ENCODE results near the gene UTS2R.
"Not testable (repeated sequence)": the region's sequence is repeated elsewhere in the genome, so short reads cannot be mapped to it uniquely, and the experiment has no call there.

Gene UTS2R

DNA sequence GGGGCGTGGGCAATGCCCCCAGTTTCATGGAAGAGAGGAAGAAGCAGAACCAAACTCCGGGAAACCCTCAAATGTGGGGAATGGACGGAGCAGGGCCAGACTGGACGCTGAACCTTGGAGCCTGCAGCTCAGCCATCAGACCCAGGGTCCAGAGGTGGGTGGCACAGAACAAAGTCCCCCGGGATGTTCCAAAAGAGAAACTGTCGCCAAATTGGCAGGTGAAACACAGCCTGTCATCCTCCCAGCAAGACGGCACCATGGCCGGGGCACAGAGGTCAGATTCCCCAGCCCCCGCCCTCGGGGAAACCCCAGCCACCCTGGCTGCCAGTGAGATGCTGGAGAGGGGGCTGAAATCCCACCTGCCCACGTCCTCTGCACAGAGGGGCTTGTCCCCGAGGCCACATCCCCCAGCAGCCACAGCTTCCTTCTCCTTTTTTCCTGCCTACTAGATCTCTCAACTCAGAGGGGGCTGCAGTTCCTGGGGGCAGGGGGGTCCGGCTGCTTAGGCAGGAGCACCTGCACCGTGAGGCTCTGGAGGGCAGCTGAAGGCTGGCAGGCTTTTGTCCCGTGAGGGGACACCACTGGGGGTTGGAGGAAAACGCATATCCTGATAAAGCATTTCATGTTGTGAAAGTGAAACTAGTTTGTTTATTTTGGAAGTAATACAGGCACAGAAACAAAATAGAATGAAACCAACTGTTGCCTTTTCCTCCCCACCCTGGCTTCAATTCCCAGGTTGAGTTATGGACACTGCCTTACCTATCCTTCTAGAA lies 36.8 kb upstream of the UTS2R start:
- DNase-seq: no peak

DNA sequence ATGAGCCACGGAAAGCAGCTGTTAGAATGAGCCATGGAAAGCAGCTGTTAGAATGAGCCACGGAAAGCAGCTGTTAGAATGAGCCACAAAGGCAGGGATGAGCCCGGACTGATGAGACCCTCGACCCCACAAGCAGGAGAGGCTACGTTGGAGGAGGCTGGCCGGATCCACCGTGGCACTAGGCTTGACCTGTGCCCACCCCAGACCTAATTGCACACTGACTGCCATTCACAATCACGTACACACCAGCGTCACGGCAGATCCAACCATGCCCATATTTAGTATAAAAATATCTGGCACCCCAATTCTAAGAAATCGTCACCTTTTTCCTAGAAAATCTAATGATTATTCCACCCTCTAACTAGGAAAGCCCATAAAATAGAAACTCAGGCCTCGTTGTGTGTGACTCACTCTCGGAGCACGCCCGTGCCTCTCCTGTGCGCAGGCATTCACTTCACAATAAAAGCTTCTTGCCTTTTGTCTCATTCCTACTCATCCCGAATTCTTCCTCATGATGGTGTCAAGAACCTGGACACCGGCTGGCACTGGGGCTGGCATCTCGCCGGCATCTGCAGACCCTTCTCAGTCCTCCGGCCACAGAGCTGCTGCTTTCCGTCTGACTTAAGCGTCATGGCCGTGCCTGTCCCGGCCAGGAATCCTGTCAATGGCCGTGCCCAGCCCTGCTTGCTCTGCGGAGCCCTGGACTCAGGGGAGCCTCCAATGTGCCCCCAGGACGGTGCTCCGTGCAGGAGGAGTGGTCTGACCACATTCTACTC lies 32.5 kb upstream of the UTS2R start:
- no peak for DNase-seq

DNA sequence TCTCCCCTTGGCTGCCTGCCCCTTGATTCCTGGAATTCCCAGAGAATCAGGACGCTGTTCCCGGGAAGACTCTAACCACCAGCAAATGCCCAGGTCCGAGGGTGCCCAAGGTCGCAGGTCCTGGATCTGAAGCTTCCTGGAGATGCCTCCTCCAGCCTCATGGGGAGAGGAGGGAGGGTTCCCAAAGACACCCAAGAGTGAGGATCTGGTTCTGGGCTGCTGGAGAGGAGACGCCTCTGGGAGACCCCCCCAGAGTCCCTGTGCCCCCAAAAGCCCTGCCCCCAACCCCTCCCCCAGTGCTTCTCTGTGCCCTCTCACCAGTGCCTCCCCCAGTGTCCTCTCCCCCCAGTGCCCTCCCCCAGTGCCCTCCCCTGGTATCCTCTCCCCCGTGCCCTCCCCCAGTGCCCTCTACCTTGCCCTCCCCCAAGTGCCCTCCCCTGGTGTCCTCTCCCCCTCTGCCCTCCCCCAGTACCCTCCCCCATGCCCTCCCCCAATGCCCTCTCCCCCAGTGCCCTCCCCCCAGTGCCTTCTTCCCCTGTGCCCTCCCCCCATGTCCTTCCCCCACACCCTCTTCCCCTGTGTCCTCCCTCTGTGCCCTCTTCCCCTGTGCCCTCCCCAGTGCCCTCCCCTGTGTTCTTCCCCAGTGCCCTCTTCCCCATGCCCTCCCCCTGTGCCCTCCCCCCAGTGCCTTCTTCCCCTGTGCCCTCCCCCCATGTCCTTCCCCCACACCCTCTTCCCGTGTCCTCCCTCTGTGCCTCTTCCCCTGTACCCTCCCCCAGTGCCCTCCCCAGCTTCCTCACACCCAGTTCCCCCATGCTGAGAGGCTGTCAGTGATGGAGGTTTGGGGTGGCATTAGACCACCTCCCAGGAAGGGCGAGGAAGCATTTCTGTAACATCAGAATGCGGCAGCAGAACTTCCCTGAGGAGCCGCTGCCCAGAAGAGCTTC lies 31.7 kb upstream of the UTS2R start:
- DNase-seq: no peak

DNA sequence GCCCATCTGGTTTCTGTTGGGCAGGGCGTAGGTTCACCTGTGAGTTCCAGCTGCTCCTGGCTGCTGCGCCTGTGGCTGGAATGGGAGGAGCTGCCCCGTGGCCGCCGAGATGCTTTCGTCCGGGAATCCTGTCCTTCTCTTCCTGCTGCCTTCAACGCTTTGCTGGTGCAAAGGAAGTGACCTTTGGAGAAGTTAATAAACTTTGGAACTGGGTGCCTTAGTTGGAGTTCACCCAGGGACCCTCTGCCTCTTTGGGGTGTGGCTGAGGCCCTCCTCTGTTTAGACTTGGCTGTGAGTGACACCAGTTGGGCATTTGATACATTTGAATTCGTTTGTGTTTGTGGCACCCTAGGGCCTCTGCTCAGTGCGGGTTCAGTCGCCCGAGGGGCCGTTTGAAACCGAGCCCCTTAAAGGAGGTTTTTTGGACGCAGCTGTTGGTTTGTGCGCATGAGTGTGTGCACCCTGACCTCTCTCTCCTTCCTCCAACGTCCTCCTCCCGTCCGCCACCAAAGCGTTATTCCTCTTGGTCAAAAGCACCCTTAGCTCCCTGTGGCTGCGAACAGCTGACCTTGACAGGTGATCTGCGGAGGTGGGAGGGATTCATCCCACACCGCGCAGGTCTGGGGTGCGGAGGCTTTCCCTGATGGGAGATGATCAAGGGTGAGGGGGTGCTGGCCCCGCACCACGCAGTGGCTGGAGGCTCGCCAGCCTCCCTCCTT lies 29.0 kb upstream of the UTS2R start:
- no peak for DNase-seq

DNA sequence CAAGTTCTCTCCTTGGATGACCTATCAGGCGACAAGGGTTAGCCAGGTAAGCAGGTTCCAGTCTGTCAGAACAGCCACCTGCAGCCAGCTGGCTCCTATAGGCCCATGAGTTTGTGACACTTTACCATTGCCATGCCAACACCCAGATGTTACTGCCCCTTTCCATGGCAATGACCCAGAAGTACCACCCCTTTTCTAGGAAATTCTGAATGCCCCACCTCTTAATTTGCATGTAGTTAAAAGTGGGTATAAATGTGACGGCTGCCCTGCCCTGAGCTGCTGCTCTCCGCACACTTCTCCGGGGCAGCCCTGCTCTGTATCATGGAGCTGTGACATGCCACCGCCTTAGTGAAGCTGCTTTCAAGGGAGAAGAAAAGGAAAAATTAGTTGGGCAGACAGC lies 28.0 kb upstream of the UTS2R start:
- no peak for DNase-seq

DNA sequence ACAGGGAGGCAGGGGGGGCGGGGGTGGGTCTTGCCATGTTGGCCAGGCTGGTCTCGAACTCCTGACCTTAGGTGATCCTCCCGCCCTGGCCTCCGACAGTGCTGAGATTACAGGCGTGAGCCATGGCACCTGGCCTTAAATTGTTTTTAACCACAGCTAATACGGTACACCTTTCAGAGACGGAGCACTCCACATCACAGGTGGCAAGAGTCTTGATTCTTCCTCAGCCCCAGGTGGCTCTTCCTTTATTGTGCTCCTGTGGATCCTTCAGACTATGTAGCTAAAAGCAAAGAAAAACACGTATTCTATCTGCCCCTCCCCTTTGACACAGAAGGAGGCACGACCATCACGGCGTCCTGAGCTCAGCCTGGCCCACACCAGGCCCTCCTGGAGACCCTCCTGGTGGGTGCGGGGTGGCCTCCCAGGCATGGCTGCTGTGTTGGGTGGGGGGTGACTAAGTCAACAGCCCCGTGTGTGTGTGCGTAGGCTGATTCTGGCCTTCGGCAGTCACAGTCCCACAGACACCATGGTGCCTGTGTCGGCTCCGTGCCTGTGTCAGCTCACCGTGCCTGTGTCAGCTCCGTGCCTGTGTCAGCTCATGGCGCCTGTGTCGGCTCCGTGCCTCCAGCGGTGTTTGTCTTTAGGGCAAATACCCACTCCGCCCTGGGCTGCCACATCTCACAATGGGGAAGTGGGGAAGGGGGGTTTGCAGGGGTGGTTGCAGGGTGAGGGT lies 27.2 kb upstream of the UTS2R start:
- DNase-seq: no peak

DNA sequence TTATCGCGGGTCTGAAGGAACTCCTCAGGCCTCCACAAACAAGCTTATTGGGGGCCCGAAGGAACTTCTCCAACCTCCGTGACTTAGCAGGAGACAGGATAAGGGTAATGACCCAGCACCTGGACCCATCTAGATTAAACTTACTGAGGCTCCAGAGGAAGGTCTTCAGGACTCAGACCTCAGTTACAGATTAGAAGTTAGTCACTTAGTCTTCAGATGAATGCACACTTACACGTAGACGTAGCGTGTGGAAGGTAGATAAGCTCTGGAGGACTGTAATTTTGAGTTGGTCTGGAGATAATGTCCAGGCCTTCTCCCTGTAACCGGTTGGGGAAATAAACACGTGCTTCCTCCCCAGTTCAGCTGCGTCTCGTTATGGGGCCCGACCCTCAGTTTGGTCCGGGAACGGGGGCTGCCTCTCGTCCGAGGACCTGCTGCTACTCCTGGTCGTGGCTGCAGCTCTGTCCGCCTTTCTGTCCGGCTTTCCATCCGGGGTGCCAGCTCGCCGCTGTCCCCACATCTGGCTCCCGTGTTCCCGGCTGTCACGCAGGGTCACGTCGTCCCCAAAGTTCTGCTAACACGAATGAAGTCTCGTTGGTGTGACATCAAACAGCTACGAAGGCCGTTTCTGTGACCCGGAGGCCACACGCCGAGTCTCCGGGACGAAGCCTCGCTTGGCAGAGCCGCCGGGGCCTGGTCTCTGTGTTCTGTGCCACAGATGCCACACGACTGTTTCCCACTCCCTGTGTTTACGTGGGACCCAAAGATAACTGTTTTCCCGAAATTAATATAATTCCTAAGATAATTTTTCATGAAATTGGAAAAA lies 26.2 kb upstream of the UTS2R start:
- DNase-seq: no peak

DNA sequence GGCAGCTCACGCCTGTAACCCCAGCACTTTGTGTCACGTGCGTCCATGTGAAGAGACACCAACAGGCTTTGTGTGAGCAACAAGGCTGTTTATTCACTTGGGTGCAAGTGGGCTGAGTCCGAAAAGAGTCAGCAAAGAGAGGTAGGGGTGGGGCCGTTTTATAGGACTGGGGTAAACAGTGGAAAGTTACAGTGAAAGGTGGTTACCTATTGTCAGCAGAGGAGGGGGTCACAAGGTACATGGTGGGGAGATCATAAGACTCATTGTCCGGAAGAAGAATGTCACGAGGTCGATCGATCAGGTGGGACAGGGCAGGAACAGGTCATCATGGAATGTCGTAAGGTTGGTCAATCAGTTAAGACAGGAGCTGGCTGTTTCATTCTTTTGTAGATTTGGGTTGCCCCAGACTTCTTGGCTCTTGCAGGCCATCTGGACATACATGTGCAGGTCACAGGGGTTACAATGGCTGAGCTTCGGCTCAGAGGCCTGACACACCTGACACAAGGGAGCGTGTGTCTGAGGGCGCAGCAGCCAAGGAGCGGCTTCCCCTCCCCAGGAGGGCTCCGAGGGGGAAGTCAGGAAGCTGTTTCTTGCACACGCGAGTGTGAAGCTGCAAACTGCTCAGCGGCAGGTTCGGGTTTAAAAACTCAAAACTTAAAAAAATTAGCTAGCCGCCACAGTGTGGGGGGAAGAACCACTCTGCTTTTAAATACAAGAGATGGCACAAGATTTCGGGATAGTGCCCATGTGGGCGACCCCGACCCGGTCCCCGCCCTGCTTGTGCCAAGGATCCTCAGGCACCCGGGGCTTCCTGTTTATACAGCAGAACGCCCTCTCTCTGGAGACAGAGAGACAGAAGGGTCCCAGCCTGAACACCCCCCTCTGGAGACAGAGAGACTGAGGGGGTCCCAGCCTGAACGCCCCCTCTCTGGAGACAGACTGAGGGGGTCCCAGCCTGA lies 24.9 kb upstream of the UTS2R start:
- DNase-seq: no peak

DNA sequence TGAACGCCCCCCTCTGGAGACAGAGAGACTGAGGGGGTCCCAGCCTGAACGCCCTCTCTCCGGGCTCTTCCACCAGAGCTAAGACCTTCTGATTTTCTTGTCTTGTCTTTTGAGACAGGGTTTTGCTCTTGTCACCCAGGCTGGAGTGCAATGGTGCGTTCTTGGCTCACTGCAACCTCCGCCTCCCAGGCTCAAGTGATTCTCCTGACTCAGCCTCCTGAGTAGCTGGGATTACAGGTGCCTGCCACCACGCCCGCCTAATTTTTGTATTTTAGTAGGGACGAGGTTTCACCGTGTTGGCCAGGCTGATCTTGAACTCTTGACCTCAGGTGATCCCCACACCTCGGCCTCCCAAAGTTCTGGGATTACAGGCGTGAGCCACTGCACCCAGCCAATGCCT lies 23.6 kb upstream of the UTS2R start:
- DNase-seq: not testable (repeated sequence)

DNA sequence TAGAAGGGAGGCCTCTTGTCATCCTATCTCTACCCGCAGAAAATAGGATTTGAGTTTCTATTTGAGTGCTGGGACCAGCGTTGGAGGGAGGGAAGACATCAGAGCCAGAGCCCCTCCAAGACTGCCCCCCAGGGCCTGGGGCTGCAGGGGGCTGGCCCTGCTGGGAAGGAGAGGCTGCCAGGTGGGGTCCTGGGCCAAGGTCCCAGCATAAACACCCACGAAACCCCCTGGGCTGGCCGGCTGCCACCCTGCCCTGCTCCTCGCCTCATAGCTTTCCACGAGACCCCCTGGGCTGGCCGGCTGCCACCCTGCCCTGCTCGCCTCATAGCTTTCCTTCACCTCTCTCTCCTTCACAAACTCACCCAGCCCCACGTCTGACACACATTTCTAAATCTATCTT lies 23.1 kb upstream of the UTS2R start:
- no peak for DNase-seq

DNA sequence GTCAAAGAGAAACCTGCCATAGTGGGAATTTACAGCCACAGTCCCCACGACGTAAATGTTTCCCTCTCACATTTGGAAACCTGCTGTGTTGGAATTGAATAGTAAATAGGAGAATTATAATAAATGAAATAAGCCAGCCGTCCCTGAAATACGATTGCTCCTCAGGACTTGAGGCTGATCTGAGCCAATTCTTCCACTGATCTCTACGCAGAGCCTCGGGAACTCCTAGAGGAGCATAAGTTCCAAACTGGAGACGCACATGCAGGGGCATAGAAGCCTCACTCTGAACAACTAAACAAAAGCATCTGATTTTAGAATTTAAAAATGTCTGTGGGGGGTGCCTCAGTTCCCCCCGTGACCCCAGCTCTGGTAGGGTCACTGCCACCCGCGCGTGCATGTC lies 22.7 kb upstream of the UTS2R start:
- DNase-seq: no peak

DNA sequence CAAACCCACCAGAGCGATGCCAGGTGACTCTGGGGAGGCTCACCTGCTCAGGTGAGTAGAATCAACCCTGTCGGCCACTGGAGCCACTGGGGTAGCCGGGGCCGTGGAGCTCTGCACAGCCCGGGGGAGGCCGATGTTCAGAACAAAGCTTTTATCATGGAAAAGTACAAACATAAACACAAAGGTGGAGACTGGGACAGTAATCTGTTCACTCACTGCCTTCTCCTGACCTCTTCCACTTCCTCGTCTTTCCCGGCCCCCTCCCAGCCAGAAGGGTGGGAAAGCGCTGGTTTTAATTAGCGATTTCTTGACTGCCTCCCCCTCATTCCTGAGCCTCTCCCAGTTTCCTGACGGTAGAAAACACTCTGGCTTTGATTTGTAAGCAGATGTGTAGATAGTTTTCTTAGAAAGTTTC lies 22.3 kb upstream of the UTS2R start:
- DNase-seq: no peak

DNA sequence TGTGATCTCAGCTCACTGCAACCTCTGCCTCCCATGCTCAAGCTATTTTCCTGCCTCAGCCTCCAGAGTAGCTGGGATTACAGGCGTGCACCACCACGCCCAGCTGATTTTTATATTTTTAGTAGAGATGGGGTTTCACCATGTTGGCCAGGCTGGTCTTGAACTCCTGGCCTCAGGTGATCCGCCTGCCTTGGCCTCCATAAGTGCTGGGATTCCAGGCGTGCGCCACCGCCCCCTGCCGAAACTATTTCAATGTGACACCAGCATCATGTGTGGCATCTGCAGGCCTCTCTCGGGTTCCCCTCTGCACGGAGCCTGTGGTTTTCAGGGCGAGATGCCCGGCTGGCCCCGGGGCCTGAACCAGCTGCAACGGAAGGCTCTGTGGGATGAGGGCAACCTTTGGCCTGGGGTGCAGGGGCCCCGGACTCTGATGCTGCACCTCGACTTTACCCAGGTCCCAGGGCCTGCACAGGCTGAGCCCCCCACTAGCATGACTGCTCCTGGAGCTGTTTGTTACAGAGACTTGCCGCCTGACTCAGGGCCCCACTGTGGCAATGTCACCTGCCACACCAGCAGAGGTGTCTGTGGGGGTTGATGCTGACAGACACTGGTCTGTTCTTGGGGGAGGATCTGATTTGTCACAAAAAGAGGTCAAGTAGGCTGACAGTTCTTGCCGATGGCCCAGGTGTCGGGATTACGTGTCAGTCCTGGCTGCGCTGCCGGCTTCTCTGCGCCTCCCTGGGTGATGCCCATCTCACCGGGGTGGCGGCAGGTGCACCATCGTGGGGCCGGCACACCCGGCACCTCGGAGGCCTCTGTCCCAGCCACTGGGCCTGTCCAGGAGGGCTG lies 21.2 kb upstream of the UTS2R start:
- no peak for DNase-seq

DNA sequence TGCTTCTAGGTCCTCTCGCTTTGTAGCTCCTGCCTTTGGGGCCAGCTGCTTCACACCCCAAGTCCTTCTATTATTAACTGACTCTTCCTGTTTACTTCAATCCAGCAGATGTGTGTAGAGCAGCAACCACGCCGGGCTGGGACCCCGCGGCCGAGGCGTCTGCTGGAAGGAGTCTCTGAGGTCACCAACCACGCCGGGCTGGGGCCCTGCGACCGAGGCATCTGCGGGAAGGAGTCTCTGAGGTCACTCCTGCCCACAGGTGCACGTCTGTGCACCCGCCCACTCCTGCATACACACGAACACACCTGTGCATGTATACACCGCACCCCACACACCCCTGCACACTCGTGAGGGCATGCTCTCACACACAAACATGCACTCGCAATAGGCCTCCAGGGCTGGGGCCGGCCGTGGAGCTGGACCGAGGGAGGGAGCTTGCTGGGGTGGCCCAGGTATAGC lies 20.3 kb upstream of the UTS2R start:
- DNase-seq: no peak

DNA sequence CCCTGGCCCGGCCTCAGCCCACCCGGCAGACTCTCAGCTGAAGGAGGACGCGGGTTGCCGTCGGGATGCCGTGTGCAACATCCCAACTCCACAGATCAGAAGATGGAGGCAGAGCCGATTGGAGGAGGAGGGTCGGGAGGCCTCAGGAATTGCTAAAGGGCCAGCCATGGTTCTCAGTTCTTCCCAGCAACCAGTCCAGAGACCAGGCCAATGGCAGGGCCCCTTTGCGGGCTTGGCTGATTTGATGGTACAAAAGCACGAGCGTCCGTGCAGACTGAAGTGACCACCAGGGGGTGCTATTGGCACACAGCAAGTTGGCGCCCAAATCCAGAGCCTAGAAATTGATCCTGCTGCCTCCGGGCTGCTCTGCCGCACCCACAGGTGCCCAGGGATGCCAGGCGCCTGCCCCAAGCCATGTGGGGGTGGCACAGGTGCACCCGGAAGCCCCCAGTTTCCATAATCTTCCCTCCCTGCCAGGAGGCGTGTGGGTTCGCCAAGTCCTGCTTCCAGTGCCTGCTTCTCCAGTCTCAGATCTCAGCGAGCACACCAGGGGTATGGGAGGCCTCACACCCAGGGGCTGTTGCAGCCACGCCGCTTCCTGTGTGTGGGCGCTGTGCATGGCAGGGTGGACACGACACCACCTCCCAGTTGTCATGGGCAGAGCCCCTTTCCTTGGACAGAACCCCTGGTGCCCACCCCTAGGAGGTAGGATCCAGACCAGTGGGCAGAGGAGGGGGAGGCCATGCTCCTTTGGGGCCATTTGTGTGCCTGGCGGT lies 19.7 kb upstream of the UTS2R start:
- peak; percentile 96 for DNase-seq

DNA sequence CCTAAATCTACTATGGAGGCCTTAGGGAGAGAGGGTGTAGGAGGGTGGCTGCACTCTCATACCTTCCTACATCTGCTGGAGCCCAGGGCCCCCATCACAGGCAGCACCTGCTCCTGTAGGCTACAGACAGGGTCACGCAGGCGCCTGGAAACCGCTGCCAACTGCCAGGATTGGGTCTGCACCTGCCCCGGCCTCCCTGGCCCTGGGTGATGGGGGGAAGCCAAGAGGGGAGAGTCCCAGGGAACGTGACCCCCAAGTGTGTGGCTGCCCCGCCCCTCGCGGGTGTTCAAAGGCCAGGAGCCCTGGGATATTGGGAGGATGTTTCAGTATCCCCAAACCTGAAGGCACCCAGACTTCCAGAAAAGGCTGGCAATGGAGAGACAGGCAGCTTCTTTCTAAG lies 18.1 kb upstream of the UTS2R start:
- DNase-seq: no peak

DNA sequence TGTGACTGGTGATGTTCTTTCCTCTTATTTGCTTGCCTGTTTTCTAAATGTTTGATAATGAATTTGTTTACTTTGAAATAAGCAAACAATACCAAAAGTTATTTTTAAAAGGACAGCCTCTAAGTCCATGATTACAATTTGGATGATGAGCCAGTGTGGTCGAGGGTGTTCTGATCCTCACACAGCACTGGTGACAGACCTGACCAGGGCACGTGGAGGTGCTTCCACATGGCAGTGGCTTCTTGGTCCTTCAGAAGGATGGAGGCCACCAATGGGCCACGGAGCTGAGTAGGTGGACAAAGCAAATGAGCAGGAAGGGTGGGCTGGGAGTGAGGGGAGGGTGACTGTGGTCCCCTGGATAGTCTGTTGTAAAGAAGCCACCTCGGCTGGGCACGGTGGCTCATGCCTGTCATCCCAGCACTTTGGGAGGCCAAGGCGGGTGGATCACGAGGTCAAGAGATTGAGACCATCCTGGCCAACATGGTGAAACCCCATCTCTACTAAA lies 16.7 kb upstream of the UTS2R start:
- DNase-seq: no peak
